Gastroesophageal sphincter (tissue), 4 donors: Measurements from ENCODE around the gene ZNF91. TPM values are rescaled to one million over a fixed set of nuclear protein-coding genes. Genes with fewer than 3 reads are reported as not detected.

Experiments used
- ATAC-seq: fragments of 150-250 bp; one replicate; pipeline ENCODE4 v1.9.1; 2016; ENCODE audit warnings: mild to moderate bottlenecking, moderate library complexity
- H3K27ac ChIP-seq, 4 donors: fragments of 200-600 bp; sonication (generic) in 3 of 4; 1 replicate in 3 of 4; 2 replicates in 1 of 4; pipeline ENCODE4 v1.5.1; 2016 to 2019
- H3K27me3 ChIP-seq: fragments of 200-600 bp; sonication (generic); one replicate; pipeline ENCODE4 v1.5.1; 2019
- H3K36me3 ChIP-seq, 2 donors: fragments of 200-600 bp; sonication (generic); one replicate each; pipeline ENCODE4 v1.5.1; 2019; ENCODE audit warnings: control low read depth in 1 of 2
- H3K4me1 ChIP-seq, 3 donors: fragments of 200-600 bp; sonication (generic); 1 replicate in 2 of 3; 2 replicates in 1 of 3; pipeline ENCODE4 v1.5.1; 2016 to 2019; ENCODE audit warnings: control low read depth in 2 of 3
- H3K4me3 ChIP-seq, 2 donors: fragments of 200-600 bp; sonication (generic); one replicate each; pipeline ENCODE4 v1.5.1; 2019; ENCODE audit warnings: mild to moderate bottlenecking in 1 of 2, moderate library complexity in 1 of 2
- H3K9me3 ChIP-seq, 3 donors: fragments of 200-600 bp; sonication (generic); one replicate each; pipeline ENCODE4 v1.5.1; 2017 to 2019; ENCODE audit warnings: control low read depth in 2 of 3
- EP300 ChIP-seq: sonication (generic); formaldehyde crosslinking; IDR thresholded peaks from one replicate; pipeline ENCODE4 v1.6.1; 2017; ENCODE audit warnings: antibody characterized with exemption, mild to moderate bottlenecking
- POLR2A ChIP-seq, 2 donors: fragments of 450-650 bp; IDR thresholded peaks; one replicate each; pipeline ENCODE4 v1.6.1; 2017; ENCODE audit warnings: antibody characterized with exemption in 2 of 2, mild to moderate bottlenecking in 2 of 2, moderate library complexity in 1 of 2
- POLR2AphosphoS5 ChIP-seq: sonication (generic); formaldehyde crosslinking; IDR thresholded peaks from one replicate; pipeline ENCODE4 v1.6.1; 2017; ENCODE audit warnings: antibody characterized with exemption
- WGBS, 2 donors: methylation state at CpG; one replicate each; pipeline ENCODE4 v1.1.5; 2018; ENCODE audit warnings: low coverage in 1 of 2; 5-methylcytosine and 5-hydroxymethylcytosine counted together
- total RNA-seq, 4 donors: library from RNA; depleted of rRNA; stranded (reverse); fragments of >200 nt; gene quantifications; one replicate each; pipeline ENCODE4 v1.1.0, GENCODE V29; 2016
- TF ChIP-seq, protein P1 (sequence below), 4 experiments: fragments of 200-600 bp in 2 of 4; fragments of 450-650 bp in 2 of 4; sonication (generic) in 1 of 4; IDR thresholded peaks; one replicate each; pipeline ENCODE4 v1.5.1; 2017 to 2019; ENCODE audit warnings: antibody characterized with exemption in 4 of 4, mild to moderate bottlenecking in 2 of 4, moderate library complexity in 2 of 4

Gene ZNF91
- total RNA-seq, 4 donors from 2014 or later: 19.6 to 72.2 (median 36.7) TPM

DNA sequence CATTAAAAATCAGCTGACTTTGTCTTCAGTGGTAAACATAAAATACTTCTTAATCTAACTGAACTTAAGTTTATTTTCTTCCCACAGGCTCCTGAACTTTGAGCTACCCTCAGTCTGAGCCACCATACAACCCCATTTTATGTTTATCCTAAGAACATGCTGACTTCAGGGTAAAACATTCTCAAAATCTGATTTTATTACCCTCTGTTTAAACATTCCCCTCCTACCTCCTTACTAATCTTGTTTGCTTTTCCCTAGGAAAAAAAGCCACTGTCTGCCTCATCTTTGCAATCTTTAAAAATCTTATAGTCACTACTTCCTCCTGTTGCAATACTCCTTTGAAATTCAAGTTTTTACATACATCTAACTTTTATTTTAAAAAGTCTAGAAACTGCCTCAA lies 4.0 kb downstream of the ZNF91 start:
- Histone ChIP-seq H3K9me3 (no peaks in the 10 kb centered on the region), H3K36me3 (peaks cover 0 to 28% of the 10 kb centered on the region in 2 donors), H3K4me3 (no peak overlapping the region), H3K27me3 (no peaks in the 10 kb centered on the region), H3K4me1 (peaks cover 0 to 66% (median 13%) of the 10 kb centered on the region in 3 donors), H3K27ac (no peak overlapping the region)
- no peak for ATAC-seq
- no peak for TF ChIP-seq POLR2AphosphoS5
- TF ChIP-seq POLR2A (IDR thresholded peaks at IDR 0.05): no peak
- TF ChIP-seq, protein P1, sequence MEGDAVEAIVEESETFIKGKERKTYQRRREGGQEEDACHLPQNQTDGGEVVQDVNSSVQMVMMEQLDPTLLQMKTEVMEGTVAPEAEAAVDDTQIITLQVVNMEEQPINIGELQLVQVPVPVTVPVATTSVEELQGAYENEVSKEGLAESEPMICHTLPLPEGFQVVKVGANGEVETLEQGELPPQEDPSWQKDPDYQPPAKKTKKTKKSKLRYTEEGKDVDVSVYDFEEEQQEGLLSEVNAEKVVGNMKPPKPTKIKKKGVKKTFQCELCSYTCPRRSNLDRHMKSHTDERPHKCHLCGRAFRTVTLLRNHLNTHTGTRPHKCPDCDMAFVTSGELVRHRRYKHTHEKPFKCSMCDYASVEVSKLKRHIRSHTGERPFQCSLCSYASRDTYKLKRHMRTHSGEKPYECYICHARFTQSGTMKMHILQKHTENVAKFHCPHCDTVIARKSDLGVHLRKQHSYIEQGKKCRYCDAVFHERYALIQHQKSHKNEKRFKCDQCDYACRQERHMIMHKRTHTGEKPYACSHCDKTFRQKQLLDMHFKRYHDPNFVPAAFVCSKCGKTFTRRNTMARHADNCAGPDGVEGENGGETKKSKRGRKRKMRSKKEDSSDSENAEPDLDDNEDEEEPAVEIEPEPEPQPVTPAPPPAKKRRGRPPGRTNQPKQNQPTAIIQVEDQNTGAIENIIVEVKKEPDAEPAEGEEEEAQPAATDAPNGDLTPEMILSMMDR (IDR thresholded peaks at IDR 0.05): no peak
- no peak for TF ChIP-seq EP300

DNA sequence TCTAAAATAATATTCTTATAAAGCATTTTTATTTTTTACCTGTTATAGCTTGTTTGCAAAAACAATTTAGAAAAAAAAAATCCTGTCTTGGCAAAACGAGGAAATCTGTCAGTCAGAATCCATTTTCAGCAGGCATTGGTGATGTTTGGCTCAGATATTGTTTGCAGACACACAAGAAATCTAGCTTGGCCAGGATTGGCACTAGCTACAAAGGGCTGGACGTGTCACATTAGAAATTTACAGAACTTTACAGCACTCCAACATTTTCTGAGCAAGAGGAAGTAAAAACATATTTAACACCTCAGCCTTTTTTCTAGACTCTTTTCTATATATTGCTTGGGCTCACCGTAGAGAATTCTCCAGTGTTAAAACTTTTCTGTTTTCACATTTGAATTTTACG lies 9.9 kb downstream of the ZNF91 start:
- H3K4me3 ChIP-seq: no peak overlapping the region
- peaks cover 0 to 20% (median 0%) of the 10 kb centered on the region in 3 donors for H3K9me3 ChIP-seq
- no peak overlapping the region for H3K27ac ChIP-seq
- WGBS, 2 donors: 77 to 86% methylated on average over 4 of the region's 4 CpGs
- ATAC-seq: no peak
- TF ChIP-seq POLR2AphosphoS5: no peak
- TF ChIP-seq, protein P1 (IDR thresholded peaks at IDR 0.05): no peak
- TF ChIP-seq EP300: no peak
- TF ChIP-seq POLR2A (IDR thresholded peaks at IDR 0.05): no peak
- peaks cover 0 to 37% (median 0%) of the 10 kb centered on the region in 3 donors for H3K4me1 ChIP-seq
- no peaks in the 10 kb centered on the region for H3K27me3 ChIP-seq
- H3K36me3 ChIP-seq: peaks cover 0 to 61% of the 10 kb centered on the region in 2 donors

DNA sequence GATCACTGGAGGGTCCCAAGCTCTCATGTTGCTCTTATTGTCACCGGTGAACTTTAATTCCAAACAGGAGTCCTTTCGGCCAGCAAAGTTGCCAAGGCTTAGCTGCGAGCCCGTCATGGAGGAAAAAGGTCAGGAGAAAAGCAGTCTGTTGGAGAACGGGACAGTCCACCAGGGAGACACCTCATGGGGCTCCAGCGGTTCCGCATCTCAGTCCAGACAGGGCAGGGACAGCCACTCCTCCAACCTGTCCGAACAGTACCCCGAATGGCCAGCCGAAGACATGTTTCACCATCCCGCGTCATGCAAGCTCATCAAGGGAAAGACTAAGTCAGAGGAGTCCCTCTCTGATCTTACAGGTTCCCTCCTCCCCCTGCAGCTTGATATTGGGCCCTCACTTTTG lies 10.4 kb downstream of the ZNF91 start:
- no peak overlapping the region for H3K27ac ChIP-seq
- TF ChIP-seq, protein P1 (IDR thresholded peaks at IDR 0.05): no peak
- H3K4me1 ChIP-seq: peaks cover 0 to 39% (median 0%) of the 10 kb centered on the region in 3 donors
- peaks cover 0 to 63% of the 10 kb centered on the region in 2 donors for H3K36me3 ChIP-seq
- WGBS, 2 donors: 100% methylated on average over 7 of the region's 12 CpGs; no CpG with 5 or more reads in 1 of the 2 donors
- no peak for ATAC-seq
- H3K4me3 ChIP-seq: no peak overlapping the region
- H3K9me3 ChIP-seq: peaks cover 0 to 20% (median 0%) of the 10 kb centered on the region in 3 donors
- no peaks in the 10 kb centered on the region for H3K27me3 ChIP-seq

DNA sequence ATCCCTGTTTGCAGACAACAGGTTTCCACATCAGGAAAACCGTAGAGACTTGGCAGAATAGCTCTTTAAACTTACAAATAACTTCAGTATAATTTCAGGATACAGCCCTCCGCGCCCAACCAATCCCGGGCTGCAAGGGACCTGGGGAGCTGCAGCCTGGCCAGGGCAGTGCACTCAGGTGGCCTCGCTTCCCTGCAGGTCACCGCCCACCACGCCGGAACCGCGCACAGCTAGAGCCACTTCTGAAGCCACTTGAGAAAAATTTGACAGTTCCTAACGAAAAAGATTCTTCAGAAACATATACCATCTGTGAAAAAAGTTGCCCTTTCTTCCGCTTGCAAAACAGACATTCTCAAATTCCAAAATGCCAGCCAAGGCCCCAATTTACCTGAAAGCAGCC lies 11.1 kb downstream of the ZNF91 start:
- ATAC-seq: no peak
- H3K9me3 ChIP-seq: peaks cover 0 to 20% (median 0%) of the 10 kb centered on the region in 3 donors
- peaks cover 3 to 40% (median 3%) of the 10 kb centered on the region in 3 donors for H3K4me1 ChIP-seq
- H3K27ac ChIP-seq: no peak overlapping the region
- no peak overlapping the region for H3K4me3 ChIP-seq
- no peaks in the 10 kb centered on the region for H3K27me3 ChIP-seq
- 96 to 97% methylated on average over 8 to 9 of the region's 12 CpGs for WGBS, 2 donors
- H3K36me3 ChIP-seq: peaks cover 0 to 64% of the 10 kb centered on the region in 2 donors
- no peak for TF ChIP-seq POLR2A (IDR thresholded peaks at IDR 0.05)
- no peak for TF ChIP-seq EP300
- TF ChIP-seq, protein P1 (IDR thresholded peaks at IDR 0.05): no peak
- no peak for TF ChIP-seq POLR2AphosphoS5

DNA sequence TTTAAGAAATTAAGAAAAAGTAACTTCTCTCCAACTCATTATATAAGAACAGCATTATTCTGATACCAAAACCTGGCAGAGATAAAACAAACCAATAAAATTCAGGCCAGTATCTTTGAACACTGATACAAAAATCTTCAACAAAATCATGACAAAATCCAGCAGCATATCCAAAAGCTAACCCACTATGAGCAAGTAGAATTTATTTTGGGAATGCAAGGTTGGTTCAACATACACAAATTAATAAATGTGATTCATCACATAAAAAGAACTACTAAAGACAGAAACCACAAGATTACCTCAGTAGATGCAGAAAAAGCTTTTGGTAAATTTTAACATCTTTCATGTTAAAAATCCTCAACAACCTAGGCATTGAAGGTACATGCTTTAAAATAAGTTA lies 12.3 kb downstream of the ZNF91 start:
- Histone ChIP-seq H3K4me3 (no peak overlapping the region), H3K36me3 (peaks cover 0 to 52% of the 10 kb centered on the region in 2 donors), H3K9me3 (peaks cover 0 to 20% (median 0%) of the 10 kb centered on the region in 3 donors), H3K4me1 (peaks cover 3 to 38% (median 5%) of the 10 kb centered on the region in 3 donors), H3K27ac (no peak overlapping the region), H3K27me3 (no peaks in the 10 kb centered on the region)
- TF ChIP-seq, protein P1 (IDR thresholded peaks at IDR 0.05): no peak
- TF ChIP-seq POLR2A (IDR thresholded peaks at IDR 0.05) (no peak), POLR2AphosphoS5 (no peak), EP300 (no peak)
- ATAC-seq: no peak
